ENCODE results near the gene TMEM179.

DNA sequence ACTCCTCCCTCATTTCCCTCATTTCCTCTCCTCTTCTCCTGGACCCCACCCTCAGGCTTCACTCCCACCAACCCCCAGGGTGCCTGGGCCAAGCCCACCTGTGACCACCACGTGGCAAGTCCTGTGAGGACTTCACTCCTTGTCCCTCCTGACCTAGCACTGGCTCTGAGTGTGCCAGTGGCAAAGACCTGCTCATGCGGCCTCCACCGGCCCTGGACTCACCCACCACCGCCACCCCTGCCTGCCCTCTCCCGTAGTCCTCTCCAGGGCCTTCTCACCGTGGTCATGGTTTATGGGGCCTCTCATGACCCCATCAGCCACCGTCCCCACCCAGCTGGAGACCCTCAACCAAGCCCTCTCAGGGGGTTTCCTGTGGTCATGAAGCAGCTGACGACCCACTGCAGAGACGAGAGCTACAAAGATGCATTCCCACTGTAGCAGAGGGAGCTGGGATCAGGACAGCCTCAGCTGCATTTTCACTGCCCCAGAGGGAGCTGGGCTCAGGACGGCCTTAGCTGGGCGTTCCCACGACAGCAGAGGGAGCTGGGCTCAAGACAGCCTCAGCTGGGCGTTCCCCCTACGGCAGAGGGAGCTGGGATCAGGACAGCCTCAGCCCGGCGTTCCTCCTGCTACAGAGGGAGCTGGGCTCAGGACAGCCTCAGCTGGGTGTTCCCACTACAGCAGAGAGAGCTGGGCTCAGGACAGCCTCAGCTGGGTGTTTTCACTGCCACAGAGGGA, 28.2 kb downstream of the TMEM179 start:
- TF ChIP-seq EZH2 (IDR thresholded peaks at IDR 0.05; ENCODE audit: insufficient read depth, poor library complexity, severe bottlenecking): no peak
- no peak for TF ChIP-seq EZH2phosphoT487 (IDR thresholded peaks at IDR 0.05; ENCODE audit: insufficient read depth, low read depth)

Data from GM23248 (cell line).